CD4-positive, alpha-beta T cell treated with Interferon alpha-2 for 1 hour (primary cell): ENCODE data around the gene SEC16A.

Experiments
- DNase-seq, 2 donors: peaks; one replicate each; pipeline ENCODE4 v3.0.0-alpha.2; 2020 to 2022

The SEC16A gene

DNA sequence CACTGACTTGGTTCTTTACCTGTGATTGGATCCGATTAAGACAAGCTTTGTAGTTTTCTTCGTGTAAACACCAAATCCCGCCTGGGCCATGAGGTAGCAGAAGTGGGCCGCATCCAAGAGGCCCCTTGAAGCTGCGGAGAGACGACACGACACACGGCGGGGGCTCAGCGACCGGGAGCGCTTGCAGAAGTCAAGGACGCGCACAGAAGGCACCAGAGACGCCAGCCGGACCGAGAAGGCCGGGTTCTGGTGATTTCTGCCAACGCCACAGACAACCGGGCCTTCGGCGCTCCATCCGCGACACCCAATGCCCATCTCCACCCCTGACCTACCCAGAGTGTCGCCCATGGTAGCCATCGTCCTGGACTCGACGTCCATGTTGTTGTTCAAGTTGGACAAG, 23.4 kb downstream of the SEC16A start:
- no peak for DNase-seq

DNA sequence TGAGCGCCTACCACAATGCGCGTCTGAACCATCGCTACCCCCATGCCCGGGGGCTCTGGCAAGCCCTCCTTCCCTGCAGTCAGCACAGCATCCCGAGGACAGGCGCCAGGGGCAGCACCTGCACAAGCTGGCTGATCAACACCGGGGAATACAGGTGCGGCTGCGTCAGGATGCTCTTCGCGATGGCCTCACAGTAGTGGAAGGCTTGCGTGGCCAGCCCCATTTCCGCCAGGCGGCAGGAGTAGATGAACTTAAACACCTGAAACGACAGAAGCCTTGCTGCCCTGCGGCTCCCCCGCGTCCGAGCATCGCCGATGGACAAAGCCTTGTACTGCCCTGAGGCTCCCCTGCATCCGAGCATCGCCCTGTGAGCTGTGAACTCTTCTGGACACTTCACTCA, 25.5 kb downstream of the SEC16A start:
- no peak for DNase-seq

DNA sequence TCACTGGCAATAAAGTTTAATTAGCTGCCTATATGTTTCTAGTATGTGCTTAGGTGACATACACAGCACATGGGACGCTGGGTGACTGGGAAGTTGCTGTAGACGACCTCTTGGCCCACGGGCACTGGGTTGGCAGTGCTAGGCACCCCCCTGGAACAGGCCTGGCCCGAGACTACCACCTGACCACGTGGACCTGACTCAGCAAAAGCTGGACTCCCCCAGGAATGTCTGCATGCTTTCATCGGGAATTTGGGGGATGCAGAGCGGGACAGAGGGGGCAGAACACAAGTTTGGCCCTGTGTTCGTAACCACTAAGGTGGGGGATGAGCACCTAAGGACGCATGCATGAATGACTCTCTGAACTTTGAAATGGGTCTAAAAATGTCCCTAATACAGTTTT, 26.6 kb downstream of the SEC16A start:
- no peak for DNase-seq

- no peak for DNase-seq
Observed at GRCh38 chr9:136455043-136456002, 27.5 kb downstream of the SEC16A start.

DNA sequence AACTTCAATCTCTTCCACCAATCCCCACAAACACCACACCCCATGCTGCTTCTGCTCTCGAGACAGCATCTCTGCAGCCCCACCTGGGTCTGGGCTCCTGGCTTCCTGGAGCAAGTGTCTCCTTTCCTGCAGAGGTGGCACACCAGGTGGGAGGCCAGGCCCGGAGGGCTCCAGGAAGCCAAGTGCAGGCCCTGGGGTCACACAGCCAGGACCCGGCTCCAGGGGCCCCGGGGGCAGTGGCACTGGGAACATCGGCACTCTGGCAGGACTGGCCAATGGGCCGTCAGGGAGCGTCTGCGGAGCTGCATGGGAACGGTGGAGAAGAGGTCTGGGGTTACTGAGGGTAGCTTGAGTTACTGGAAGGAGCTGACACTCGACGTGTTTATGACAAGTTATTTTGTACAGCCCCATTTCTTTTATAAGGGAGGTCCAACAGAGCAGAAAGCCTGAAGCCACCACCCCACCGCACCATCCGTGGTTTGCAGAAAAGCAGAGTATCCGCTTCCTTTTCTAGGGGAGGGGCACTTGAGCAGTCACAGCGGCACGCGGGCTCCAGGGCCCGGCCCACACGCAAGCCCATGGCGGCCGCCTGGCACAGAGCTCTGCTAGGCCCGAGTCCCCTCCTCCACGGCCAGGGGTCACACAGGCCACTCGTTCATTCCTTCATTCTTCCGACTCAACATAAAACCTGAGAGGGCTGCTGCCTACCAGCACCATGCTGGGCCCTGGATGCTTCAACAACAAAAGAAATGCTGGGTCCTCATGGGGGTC, 28.6 kb downstream of the SEC16A start:
- no peak for DNase-seq

DNA sequence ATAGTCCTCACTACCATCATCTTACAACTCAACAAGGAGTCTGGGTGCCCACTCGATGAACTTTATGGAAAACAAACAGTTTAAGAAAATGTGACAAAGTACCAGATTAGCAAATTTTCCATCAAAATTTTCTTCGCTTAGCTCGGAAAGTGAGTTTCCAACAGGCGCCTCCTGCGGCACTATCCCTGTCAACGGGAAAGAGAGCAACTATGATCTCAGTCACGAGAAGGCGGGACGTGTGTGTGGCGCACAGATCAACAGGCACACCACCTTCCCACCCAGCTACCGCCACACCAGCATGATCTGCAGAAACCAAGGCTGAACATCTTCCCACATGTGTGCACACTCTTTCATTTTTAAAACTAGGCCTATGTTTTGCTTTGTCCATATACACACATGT, 29.5 kb downstream of the SEC16A start:
- DNase-seq: no peak

GRCh38 chr9:136451221-136451877, 31.5 kb downstream of the SEC16A start:
- no peak for DNase-seq

- DNase-seq: no peak
Observed at GRCh38 chr9:136448655-136449054, 34.2 kb downstream of the SEC16A start.

GRCh38 chr9:136447173-136447778, 35.6 kb downstream of the SEC16A start:
- no peak for DNase-seq

DNA sequence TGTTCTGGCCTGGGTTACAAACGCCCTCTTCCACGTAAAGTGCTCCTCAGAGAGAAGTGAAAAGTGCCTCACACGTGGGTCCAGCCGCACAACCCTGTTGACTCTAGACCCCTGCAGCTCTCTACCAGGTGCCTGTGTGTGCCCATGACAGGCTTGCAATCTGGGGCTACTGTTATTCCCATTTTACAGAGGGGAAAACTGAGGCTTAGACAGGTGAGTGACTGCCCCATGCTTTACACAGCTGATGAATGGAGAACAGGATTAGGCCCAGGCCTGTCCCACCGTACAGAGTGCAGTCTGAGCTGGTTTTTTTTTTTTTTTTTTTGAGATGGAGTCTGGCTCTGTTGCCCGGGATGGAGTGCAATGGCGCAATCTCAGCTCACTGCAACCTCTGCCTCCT, 37.0 kb downstream of the SEC16A start:
- no peak for DNase-seq

DNA sequence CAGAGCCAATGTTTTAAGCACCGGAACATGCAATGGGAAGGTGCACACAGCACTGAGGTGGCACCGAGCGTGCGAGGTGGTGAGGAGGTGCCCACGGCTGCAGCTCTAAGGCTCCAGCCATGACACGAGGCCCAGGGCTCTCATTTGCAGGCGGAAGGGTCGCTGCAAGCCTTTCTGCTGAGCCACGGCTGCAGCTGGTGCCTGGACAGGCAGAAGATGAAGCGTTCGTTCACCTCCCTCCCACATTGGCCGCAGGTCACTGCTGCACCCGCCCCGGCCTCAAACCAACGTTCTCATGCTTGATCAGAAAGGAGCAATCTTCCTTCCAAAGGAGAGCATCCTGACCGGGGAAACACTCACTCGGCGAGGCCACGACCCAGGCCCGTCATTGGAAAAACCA, 38.7 kb downstream of the SEC16A start:
- DNase-seq: no peak

- no peak for DNase-seq
Observed at GRCh38 chr9:136443687-136444086, 39.2 kb downstream of the SEC16A start.

DNA sequence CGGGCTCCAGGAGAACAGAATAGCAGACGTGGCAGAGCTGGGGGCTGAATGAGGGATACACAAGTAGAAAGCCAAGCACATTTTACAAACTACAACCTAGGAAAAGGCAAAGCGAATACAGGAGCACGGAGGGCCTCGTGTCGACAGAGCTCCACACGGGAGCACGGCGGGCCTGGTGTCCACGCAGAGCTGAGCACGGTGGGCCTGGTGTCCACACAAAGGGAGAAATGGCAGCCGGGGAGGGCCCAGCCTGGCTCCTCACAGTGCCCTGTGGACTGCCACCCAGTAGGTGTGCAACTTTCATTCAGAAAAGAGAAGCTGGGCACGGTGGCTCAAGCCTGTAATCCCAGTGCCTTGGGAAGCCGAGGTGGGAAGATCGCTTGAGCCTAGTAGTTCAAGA, 39.8 kb downstream of the SEC16A start:
- no peak for DNase-seq

DNA sequence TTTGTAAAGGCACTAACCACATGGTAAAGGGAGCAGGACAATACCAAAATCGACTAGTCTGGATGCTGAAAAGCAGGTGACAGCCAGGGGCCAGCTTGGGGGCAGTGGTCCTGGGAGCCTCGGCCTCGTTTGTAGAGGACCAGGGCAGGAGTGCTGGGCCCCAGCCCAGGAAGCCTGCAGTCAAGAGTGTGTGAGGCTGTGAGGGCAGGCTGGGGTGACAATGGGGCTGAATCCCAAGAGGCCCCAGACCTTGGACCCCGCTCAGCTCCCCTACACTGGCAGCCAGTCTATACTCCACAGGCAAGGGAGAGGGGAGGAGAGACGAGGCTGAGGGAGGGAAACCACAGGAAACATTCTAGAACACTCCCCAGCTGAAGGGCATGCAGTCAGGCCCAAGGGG, 40.6 kb downstream of the SEC16A start:
- no peak for DNase-seq

DNA sequence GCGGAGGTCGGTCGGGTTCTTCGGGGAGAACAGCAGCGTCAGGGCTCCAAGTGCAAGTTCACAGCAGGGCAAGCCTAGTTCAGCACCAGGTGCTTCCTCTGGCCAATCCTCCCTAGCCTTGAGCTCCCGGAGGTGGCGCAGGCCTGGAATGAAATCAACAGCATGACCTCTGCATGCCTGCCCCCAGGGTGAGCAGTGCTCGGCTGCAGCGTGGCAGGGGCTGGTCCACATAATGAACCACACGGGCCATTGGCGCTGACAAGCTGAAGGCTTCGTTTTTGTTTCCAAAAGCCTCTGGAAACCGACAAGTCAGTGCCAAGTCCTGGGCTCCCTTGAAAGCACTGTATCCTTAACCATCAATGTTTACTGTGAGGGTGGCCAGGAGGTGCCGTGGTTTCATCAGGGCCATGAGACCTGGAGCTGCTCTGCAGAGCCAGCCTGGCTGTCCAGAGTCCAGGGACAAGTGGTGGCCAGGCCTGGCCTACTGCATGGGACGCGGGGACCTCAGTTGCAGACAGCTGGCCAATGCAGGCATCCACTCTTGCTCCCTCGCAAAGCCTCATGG, 41.1 kb downstream of the SEC16A start:
- no peak for DNase-seq

DNA sequence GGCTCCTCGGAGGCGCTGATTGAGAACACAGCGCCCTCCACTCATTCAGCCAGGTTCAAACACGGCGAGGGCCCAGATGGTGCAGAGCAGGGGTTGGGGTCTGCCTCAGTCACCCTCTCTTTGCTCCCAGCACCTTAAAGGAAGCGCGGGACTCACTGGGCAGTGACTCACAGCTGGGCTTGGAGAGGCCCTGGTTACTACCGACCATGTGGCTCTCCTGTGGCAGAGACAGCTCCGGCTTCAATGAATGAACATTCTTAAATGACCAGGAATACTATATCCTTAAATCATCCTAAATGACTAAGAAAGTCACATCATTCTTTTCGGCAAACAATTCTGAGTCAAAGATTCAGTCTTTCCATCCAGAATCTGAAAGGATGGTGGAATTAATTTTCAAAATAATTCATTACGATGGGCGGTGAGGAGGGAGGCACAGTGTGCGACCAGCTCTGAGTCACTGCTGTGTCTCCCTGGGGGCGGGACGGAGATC, 41.6 kb downstream of the SEC16A start:
- DNase-seq: no peak

DNA sequence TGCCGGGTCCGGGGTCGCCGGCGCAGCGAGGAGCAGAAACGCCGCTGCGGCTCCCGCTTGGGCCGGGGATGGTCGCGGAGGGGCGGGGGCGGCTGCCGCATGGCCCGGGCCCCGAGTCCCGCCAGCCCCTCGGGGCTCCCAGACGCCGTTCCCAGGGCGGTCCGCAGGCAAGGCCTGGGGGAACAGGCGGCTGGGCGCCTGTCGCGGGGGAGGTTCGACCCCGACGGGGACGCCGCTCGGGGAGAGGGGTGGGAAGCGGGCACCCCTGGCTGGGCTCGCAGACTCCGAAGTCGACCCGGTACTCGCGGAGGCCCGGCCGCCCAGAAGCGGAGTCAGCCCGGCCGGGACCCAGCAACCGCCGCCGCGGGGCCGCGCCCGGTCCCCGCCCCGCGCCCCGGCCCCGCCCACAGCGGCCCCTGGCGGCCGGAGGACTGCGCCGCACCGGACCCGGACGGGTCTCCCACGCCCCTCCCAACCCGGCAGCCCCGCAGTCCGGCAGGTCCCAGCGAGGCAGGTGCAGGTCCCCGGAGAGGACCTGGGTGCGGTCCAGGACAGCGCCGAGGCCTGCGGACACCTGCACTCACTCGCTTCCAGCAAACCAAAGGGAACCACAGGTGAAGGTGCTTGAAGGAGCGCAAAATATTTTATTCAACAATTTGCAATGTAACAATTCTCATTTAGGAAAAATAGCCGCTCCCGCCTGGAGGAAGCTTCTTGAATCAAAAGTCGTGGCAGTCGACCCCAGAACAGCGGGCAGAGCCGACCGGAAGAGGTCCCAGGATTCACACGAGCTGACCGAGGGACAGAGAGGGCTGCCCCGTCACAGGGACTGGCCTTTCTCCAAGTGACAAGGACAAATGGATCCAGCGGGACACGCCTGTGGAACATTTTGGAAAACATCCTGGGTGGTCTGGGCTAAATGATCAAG, 43.1 kb downstream of the SEC16A start, which contains the start of gene INPP5E:
INPP5E (minus strand) TSS at position 365 of the 928 bp plus-strand sequence. CDS start 426 bp downstream, outside the sequence.
- DNase-seq: peak; percentile 75 to 89

DNA sequence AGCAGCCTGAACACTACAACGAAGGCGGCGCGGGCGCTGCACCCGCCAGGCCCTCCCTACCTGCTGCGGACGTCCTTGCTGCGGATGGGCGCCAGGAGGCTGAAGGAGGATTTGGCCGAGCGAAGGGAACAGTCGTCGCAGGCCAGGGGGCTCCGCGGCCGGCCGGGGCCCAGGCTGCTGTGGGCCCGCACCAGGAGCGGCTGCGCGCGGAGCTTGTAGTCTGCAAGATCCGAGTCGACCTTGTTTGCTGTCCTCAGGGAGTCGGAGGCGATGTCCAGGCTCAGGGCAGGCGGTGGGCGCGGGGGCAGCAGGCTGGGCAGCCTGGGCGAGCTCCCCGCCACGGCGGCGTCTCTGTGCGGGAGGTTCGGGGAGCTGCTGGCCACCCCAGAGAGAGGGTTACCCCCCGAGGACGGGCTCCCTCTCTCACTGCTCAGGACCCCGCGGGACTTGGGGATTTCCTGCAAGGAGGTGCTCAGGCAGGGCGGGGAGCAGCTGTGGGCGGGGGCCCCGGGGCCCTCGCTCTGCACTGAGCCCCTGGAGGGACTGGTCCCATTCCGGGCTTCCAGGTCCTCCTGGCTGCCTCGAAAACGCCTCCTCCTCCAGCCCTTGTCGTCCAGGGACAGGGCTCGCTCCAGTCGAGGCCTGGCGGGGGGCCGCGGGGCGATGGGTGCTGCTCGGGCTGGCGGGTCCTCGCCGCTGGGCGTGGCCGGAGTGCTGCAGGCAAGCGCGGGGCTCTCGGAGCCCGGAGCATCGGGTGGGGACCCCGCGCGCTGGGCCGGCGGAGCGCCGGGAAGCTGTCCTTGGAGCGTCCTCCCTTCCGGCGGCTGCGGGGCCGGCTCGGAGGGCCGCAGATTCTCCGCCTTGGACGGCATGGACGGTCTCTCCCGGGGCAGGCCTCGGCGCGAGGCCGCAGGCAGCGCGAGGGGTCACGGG, 44.0 kb downstream of the SEC16A start:
- DNase-seq: peak; percentile 36 to 57

DNA sequence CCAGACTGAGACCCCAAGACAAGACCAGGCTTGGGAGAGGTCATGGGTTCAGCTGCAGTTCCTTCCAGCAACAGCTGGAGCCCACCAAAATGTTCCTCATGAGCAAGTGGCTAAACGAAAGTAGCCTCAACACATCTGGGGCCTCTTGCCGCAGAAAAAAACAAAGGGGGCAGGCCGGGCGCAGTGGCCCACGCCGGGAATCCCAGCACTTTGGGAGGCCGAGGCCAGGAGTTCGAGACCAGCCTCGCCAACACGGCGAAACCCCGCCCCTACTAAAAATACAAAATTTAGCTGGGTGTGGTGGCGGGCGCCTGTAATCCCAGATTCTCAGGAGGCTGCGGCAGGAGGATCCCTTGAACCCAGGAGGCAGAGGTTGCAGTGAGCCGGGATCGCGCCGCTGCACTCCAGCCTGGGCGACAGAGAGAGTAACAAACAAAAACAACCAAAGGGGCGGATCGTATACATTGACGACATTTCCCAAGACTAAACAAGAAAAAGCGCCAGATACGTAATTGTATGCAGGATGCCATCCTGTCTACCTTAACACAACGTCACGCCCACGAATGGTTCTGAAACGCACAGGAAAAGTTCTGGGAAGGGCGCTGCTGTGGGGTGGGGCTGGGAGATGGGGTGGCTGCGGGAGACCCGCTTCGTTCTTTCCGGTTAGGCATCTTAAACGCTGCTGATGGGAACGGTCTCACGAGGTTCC, 44.8 kb downstream of the SEC16A start:
- peak in 1 of 2 donors; percentile 33 for DNase-seq
